Retinal pigment epithelial cell (primary cell): ENCODE results near the gene TNNT1.

ENCODE experiments used
- DNase-seq: peaks from one replicate; pipeline ENCODE4 v3.0.0-alpha.2; 2010; ENCODE audit warnings: low read depth
- H3K4me3 ChIP-seq: 2 replicates; pipeline ENCODE4 v1.5.1; 2011; ENCODE audit warnings: mild to moderate bottlenecking, low read length, control low read depth, moderate library complexity
- TF ChIP-seq, protein P1 (sequence below): conservative IDR thresholded peaks from 2 replicates; pipeline ENCODE4 v1.5.1; 2011; ENCODE audit warnings: low read depth, low read length, control low read depth, inconsistent platforms

The TNNT1 gene

GRCh38 chr19:55133639-55134444, 15.2 kb downstream of the TNNT1 start:
- no peak for DNase-seq
- TF ChIP-seq, protein P1, sequence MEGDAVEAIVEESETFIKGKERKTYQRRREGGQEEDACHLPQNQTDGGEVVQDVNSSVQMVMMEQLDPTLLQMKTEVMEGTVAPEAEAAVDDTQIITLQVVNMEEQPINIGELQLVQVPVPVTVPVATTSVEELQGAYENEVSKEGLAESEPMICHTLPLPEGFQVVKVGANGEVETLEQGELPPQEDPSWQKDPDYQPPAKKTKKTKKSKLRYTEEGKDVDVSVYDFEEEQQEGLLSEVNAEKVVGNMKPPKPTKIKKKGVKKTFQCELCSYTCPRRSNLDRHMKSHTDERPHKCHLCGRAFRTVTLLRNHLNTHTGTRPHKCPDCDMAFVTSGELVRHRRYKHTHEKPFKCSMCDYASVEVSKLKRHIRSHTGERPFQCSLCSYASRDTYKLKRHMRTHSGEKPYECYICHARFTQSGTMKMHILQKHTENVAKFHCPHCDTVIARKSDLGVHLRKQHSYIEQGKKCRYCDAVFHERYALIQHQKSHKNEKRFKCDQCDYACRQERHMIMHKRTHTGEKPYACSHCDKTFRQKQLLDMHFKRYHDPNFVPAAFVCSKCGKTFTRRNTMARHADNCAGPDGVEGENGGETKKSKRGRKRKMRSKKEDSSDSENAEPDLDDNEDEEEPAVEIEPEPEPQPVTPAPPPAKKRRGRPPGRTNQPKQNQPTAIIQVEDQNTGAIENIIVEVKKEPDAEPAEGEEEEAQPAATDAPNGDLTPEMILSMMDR: no peak
- no peak overlapping the region for H3K4me3 ChIP-seq

- TF ChIP-seq, protein P1: peak; percentile 1
- no peak for DNase-seq
- H3K4me3 ChIP-seq: no peak overlapping the region
Measured at GRCh38 chr19:55132453-55133129, 16.4 kb downstream of the TNNT1 start.

DNA sequence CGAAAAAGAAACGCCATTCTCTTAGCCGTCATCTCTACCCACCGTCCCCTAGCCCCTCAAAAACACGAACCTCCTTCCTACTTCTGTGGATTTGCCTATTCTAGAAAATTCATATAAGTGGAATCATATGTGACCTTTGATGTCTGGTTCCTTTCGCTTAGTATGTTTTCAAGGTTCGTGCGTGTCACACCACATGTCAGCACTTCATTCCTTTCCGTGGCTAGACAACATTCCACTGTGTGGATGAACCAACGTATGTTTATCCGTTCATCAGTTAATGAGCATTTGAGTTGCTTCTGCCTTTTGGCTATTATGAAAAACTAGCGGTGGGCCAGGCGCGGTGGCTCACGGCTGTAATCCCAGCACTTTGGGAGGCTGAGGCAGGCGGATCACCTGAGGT, 17.6 kb downstream of the TNNT1 start:
- TF ChIP-seq, protein P1: no peak

DNA sequence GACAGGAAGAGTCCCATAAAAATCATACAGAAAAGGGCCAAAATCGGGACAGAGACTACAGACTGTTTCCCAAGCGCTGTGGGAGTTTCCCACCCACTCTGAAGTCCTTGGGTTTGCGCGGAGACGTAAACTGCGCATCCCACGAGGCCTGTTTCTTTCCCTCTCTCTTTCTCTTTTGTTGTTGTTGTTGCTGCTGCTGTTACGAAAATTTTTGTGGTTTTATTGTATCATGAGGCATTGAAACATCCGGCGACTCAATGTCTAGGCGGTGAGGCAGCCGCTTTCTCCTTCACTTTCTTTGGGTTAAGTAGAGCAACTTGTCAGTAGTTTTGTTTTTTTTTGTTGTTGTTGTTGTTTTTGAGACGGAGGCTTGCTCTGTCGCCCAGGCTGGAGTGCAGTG, 30.0 kb downstream of the TNNT1 start:
- no peak overlapping the region for H3K4me3 ChIP-seq
- TF ChIP-seq, protein P1: no peak
- DNase-seq: no peak

More for the DNA sequence above, 17.6 kb downstream of the TNNT1 start:
- no peak for DNase-seq
- no peak overlapping the region for H3K4me3 ChIP-seq

- H3K4me3 ChIP-seq: peak overlapping the region; percentile 76
- DNase-seq: no peak
- TF ChIP-seq, protein P1: no peak
Measured at GRCh38 chr19:55118401-55118991, 30.5 kb downstream of the TNNT1 start.

DNA sequence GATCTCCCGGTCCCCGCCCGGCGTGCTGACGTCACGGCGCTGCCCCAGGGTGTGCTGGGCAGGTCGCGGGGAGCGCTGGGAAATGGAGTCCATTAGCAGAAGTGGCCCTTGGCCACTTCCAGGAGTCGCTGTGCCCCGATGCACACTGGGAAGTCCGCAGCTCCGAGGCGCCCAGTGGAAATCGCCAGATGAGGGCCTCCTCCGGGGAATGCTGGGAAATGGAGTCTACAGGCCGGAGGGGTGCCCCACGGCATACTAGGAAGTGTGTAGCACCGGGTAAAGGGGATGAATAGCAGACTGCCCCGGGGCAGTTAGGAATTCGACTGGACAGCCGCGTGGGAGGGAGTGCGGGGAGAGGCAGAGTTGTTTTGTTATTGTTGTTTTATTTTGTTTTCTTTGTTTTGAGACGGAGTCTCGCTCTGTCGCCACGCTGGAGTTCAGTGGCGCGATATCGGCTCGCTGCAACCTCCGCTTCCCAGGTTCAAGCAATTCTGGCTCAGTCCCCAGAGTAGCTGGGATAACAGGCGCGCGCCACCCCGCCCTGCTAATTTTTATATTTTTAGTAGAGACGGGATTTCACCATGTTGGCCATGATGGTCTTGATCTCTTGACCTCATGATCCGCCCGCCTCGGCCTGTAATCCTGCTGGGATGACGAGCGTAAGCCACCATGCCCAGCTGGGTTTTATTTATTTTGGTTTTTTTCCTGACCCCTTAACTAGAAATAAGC, 31.2 kb downstream of the TNNT1 start:
- H3K4me3 ChIP-seq: peak overlapping the region; percentile 76
- DNase-seq: peak; percentile 96
- TF ChIP-seq, protein P1: no peak
